ENCODE data around the gene ARL8B.

- no peak for TF ChIP-seq ZNF384 (IDR thresholded peaks at IDR 0.05; ENCODE audit: low read depth, low read length)
- no peak for TF ChIP-seq ZNF274 (IDR thresholded peaks at IDR 0.05; ENCODE audit: borderline replicate concordance, low read depth, low read length)
- TF ChIP-seq MYC (IDR thresholded peaks at IDR 0.05; ENCODE audit: low read depth, low read length), result no peak
- TF ChIP-seq MYC (CRISPR knock-in tag; IDR thresholded peaks at IDR 0.05; ENCODE audit: borderline replicate concordance, low read depth), result no peak
These were observed 34.9 kb upstream of the ARL8B start for GRCh38 chr3:5087209-5087608.

All from K562 (cell line).